CD4-positive, alpha-beta memory T cell (primary cell): ENCODE results near the gene GNA15. TPM values are rescaled to one million over a fixed set of nuclear protein-coding genes. Genes with fewer than 3 reads are reported as not detected.
A peak's percentile ranks its signal among the peaks of the same experiment; 100 is the strongest.

ENCODE experiments used
- CTCF ChIA-PET: fragments of 350-600 bp; sonication (Branson Sonifier 250); formaldehyde crosslinking; loops from one replicate; lab custom pipeline; 2021; ENCODE audit warnings: inconsistent platforms; ENCODE audit not compliant: partially characterized antibody; lab: Charles Lee
- POLR2A ChIA-PET: fragments of 350-600 bp; sonication (Branson Sonifier 250); formaldehyde crosslinking; loops from one replicate; lab custom pipeline; 2021; ENCODE audit not compliant: partially characterized antibody; lab: Charles Lee
- DNase-seq, 5 donors: peaks; one replicate each; pipeline versions ENCODE4 v3.0.0 to v3.0.0-alpha.2; 2020 to 2022; ENCODE audit warnings: mixed read lengths in 1 of 5
- H3K27ac ChIP-seq: one replicate; pipeline ENCODE4 v1.7.0; 2013; ENCODE audit warnings: low read depth, low read length
- H3K27me3 ChIP-seq: 2 replicates; pipeline ENCODE4 v1.7.0; 2013; ENCODE audit warnings: mild to moderate bottlenecking, low read length, moderate library complexity; ENCODE audit not compliant: insufficient read depth
- H3K36me3 ChIP-seq: 2 replicates; pipeline ENCODE4 v1.7.0; 2013; ENCODE audit warnings: mild to moderate bottlenecking, low read length, moderate library complexity; ENCODE audit not compliant: insufficient read depth
- H3K4me1 ChIP-seq: 2 replicates; pipeline ENCODE4 v1.7.0; 2013; ENCODE audit warnings: mild to moderate bottlenecking, low read length, moderate library complexity; ENCODE audit not compliant: insufficient read depth
- H3K4me3 ChIP-seq, 2 donors: one replicate each; pipeline ENCODE4 v1.7.0; 2013; ENCODE audit warnings: low read length in 2 of 2, mild to moderate bottlenecking in 1 of 2
- H3K9me3 ChIP-seq, 2 donors: one replicate each; pipeline ENCODE4 v1.7.0; 2013; ENCODE audit warnings: low read length in 2 of 2, control low read depth in 1 of 2; ENCODE audit not compliant: control insufficient read depth in 1 of 2
- H3K27ac Mint-ChIP-seq, 7 donors: one replicate each; pipeline ENCODE4 v1.8.0; 2020 to 2021; ENCODE audit warnings: mixed read lengths in 7 of 7, mild to moderate bottlenecking in 6 of 7, inconsistent platforms in 3 of 7, moderate library complexity in 3 of 7
- H3K27me3 Mint-ChIP-seq, 2 donors: one replicate each; pipeline ENCODE4 v1.8.0; 2020 to 2021; ENCODE audit warnings: mixed read lengths in 2 of 2
- H3K36me3 Mint-ChIP-seq, 2 donors: one replicate each; pipeline ENCODE4 v1.8.0; 2020 to 2021; ENCODE audit warnings: mixed read lengths in 2 of 2, inconsistent platforms in 1 of 2, mild to moderate bottlenecking in 1 of 2
- H3K4me1 Mint-ChIP-seq, 4 donors: one replicate each; pipeline ENCODE4 v1.8.0; 2020 to 2021; ENCODE audit warnings: mixed read lengths in 4 of 4, mild to moderate bottlenecking in 1 of 4
- H3K4me3 Mint-ChIP-seq, 8 donors: one replicate each; pipeline ENCODE4 v1.8.0; 2020 to 2021; ENCODE audit warnings: mixed read lengths in 8 of 8, mild to moderate bottlenecking in 7 of 8, moderate library complexity in 6 of 8, inconsistent platforms in 3 of 8
- H3K9me3 Mint-ChIP-seq, 8 donors: one replicate each; pipeline ENCODE4 v1.8.0; 2020 to 2021; ENCODE audit warnings: mixed read lengths in 8 of 8, mild to moderate bottlenecking in 5 of 8, inconsistent platforms in 3 of 8, moderate library complexity in 1 of 8
- intact Hi-C: fragments of 100-400 bp; cut with micrococcal nuclease; formaldehyde crosslinking; loops from one replicate; pipeline ENCODE4 v1.15.1; 2023
- polyA plus RNA-seq, 2 donors: library from polyadenylated mRNA; unstranded; fragments of 300-500 nt; fragmentation: Illumina TruSeq; gene quantifications; one replicate each; pipeline ENCODE4 v1.2.3, GENCODE V29; 2021
- total RNA-seq, 2 experiments: library from RNA; stranded (reverse); gene quantifications; one replicate each; pipeline ENCODE4 v1.2.3, GENCODE V29; 2021

Gene GNA15
- total and polyA plus RNA-seq, 4 experiments from 2014 or later, result 2.5 to 4.8 (median 3.5) TPM

DNA sequence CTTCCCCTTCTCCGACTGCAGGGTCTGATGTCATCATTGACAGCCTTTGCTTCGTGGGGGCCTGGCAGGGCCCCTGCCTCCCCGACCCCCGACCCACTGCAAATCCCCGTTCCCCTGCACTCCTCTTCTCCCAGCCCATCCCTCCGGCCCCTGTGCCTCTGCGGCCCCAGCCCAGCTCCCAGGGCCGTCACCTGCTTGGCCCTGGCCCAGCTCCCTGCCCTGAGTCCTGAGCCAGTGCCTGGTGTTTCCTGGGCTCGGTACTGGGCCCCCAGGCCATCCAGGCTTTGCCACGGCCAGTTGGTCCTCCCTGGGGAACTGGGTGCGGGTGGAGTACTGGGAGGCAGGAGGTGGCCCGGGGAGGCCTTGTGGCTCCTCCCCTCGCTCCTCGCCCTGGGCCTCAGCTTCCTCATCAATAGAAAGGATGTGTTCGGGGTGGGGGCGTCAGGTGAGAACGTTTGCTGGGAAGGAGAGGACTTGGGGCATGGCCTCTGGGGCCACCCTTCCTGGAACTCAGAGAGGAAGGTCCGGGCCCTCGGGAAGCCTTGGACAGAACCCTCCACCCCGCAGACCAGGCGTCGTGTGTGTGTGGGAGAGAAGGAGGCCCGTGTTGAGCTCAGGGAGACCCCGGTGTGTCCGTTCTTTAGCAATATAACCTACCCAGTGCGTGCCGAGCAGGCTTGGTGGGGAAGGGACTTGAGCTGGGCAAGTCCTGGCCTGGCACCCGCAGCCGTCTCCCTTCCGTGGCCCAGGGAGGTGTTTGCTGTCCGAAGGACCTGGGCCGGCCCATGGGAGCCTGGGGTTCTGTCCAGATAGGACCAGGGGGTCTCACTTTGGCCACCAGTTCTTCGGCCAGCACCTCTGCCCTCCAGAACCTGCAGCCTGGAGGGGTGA is 72.7 kb downstream of the GNA15 start:
- intact Hi-C loops, result no loop called here
- ChIA-PET POLR2A (no interaction called here), CTCF (interaction anchor here (1.3 kb wide), 1 partner anchor 133 kb away, joined by 3 read pairs; no protein-coding TSS in a partner anchor)
- Mint-ChIP-seq H3K4me1 (peaks cover 0 to 10% (median 4%) of the 10 kb centered on the region in 4 donors), H3K27me3 (no peaks in the 10 kb centered on the region), H3K4me3 (no peak overlapping the region), H3K27ac (no peak overlapping the region), H3K36me3 (peaks cover 0 to 15% of the 10 kb centered on the region in 2 donors), H3K9me3 (no peaks in the 10 kb centered on the region)
- no peak for DNase-seq
- no peaks in the 10 kb centered on the region for H3K27me3 ChIP-seq
- H3K27ac ChIP-seq, result no peak overlapping the region
- no peaks in the 10 kb centered on the region for H3K4me1 ChIP-seq
- no peaks in the 10 kb centered on the region for H3K9me3 ChIP-seq
- peaks cover 5% of the 10 kb centered on the region for H3K36me3 ChIP-seq
- no peak overlapping the region for H3K4me3 ChIP-seq

DNA sequence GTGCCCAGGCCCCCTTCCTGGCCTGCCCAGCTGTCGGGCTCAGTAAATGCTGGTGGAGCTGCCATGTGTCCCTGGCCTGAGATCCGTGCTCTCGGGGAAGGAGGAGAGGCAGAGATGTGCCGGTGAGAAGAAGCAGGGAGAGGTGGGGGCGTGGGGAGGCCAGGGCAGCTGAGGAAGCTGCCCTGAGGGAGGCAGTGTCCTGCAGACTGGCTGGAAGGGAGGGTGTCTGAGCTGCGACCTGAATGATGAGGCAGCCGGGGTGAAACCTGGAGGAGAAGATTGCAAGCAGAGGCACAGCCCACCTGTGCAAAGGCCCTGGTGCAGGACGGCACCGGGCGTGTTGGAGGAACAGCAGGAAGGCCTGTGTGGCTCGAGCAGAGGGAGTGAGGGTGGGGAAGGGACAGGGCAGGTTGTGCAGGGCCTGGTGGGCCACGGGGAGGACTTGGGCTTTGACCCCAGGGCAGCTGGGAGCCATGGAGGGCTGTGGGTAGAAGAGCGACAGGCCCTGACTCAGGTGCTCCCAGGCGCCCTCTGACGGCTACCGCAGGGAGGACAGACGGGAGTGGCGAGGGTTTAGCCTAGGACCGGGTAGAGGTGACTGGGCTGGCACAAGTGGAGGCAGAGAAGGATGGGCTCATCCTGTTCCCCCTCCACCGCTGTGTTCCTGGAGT is 74.6 kb downstream of the GNA15 start:
- Mint-ChIP-seq H3K9me3 (no peaks in the 10 kb centered on the region), H3K4me3 (no peak overlapping the region), H3K27ac (peak overlapping the region in 4 of 7 donors; percentile 16 to 84 (median 30)), H3K27me3 (no peaks in the 10 kb centered on the region), H3K4me1 (peaks cover 0 to 10% (median 4%) of the 10 kb centered on the region in 4 donors), H3K36me3 (peaks cover 0 to 12% of the 10 kb centered on the region in 2 donors)
- CTCF ChIA-PET, result interaction anchor here (0.9 to 1.9 kb wide), 5 partner anchors 9 to 248 kb away, joined by 3 to 7 read pairs (median 3); no protein-coding TSS in a partner anchor
- Histone ChIP-seq H3K4me1 (no peaks in the 10 kb centered on the region), H3K27ac (no peak overlapping the region), H3K36me3 (peaks cover 5% of the 10 kb centered on the region), H3K9me3 (no peaks in the 10 kb centered on the region), H3K27me3 (no peaks in the 10 kb centered on the region), H3K4me3 (no peak overlapping the region)
- DNase-seq, result peak; percentile 56 to 67 (median 58)
- intact Hi-C loops, result loop anchor here (1.0 kb wide), 2 partner anchors 81 to 248 kb away; no protein-coding TSS in a partner anchor
- POLR2A ChIA-PET, result interaction anchor here (0.6 to 2.1 kb wide), 5 partner anchors 24 to 259 kb away, joined by 3 to 6 read pairs (median 3); partner anchors contain the start of gene NCLN

DNA sequence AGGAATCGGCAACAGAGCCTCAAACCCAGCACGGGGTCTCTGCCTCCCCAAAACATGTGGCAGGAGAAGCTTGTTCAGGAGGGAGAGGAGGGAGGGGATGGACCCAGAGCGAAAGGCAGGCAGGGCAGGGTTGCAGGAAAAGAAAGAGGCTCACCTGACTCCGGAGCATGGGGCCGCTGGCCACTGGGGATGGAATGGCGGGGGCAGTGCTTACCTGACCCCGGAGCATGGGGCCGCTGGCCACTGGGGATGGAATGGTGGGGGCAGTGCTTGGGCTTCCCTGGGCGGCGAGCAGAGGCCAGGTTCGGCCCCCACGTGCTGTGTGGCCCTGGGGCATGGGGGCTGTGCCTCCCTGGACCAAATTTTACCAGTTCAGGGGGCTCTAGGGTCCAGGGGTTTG is 75.4 kb downstream of the GNA15 start:
- Mint-ChIP-seq H3K27me3 (no peaks in the 10 kb centered on the region), H3K36me3 (peaks cover 0 to 11% of the 10 kb centered on the region in 2 donors), H3K9me3 (no peaks in the 10 kb centered on the region), H3K4me1 (peaks cover 0 to 10% (median 4%) of the 10 kb centered on the region in 4 donors), H3K27ac (peak overlapping the region in 1 of 7 donors; percentile 16), H3K4me3 (no peak overlapping the region)
- intact Hi-C loops, result no loop called here
- Histone ChIP-seq H3K36me3 (peaks cover 5% of the 10 kb centered on the region), H3K4me1 (no peaks in the 10 kb centered on the region), H3K4me3 (no peak overlapping the region), H3K27ac (no peak overlapping the region), H3K9me3 (no peaks in the 10 kb centered on the region), H3K27me3 (no peaks in the 10 kb centered on the region)
- no peak for DNase-seq
- CTCF ChIA-PET, result interaction anchor here (1.0 to 1.9 kb wide), 4 partner anchors 19 to 260 kb away, joined by 3 to 7 read pairs (median 3); no protein-coding TSS in a partner anchor
- POLR2A ChIA-PET, result interaction anchor here (1.4 to 2.1 kb wide), 3 partner anchors 25 to 260 kb away, joined by 3 to 6 read pairs (median 4); partner anchors contain the start of gene NCLN

DNA sequence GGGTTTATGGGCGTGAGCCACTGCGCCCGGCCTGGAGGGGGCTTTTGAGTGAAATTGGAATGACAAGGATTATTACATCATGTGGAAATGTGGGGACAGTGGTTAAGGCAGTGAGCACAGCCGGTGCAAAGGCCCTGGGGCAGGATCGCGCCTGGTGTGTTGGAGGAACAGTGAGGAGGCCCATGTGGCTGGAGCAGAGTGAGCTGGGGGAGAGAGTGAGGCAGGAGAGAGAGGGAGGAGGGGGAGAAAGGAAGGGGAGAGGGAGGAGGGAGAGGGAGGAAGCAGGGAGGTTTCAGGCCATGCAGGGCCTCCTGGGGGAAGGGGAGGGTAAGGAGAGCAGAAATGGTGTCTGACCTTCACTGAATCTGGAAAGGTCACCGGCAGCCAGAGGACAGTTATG is 77.3 kb downstream of the GNA15 start:
- H3K27ac Mint-ChIP-seq, result no peak overlapping the region
- intact Hi-C loops, result no loop called here
- Histone ChIP-seq H3K27me3 (no peaks in the 10 kb centered on the region), H3K4me3 (no peak overlapping the region), H3K4me1 (no peaks in the 10 kb centered on the region), H3K9me3 (no peaks in the 10 kb centered on the region), H3K36me3 (no peaks in the 10 kb centered on the region), H3K27ac (no peak overlapping the region)
- H3K27me3 Mint-ChIP-seq, result no peaks in the 10 kb centered on the region
- H3K9me3 Mint-ChIP-seq, result peaks cover 0 to 4% (median 0%) of the 10 kb centered on the region in 8 donors
- ChIA-PET CTCF (no interaction called here), POLR2A (no interaction called here)
- DNase-seq, result no peak
- H3K36me3 Mint-ChIP-seq, result peaks cover 0 to 5% of the 10 kb centered on the region in 2 donors
- no peak overlapping the region for H3K4me3 Mint-ChIP-seq
- peaks cover 0 to 10% (median 4%) of the 10 kb centered on the region in 4 donors for H3K4me1 Mint-ChIP-seq

Other genes starting within 250 kb of the GNA15 start
- gene ZNF57, start 235.1 kb upstream of the GNA15 start, total RNA-seq, result 1 to 10 TPM; 4.2 to 4.7 TPM
- gene ZNF57, start 235.1 kb upstream of the GNA15 start, polyA plus RNA-seq, result 1 to 10 TPM; 2.1 to 4.1 TPM
- 1 to 10 TPM; 5.8 to 6.4 TPM for gene ZNF77, start 191.1 kb upstream of the GNA15 start, total RNA-seq
- gene ZNF77, start 191.1 kb upstream of the GNA15 start, polyA plus RNA-seq, result 1 to 10 TPM in 1 of 2 donors, under 1 TPM in 1; 0.21 to 2.4 TPM
- not detected for gene TLE6, start 158.5 kb upstream of the GNA15 start, total RNA-seq
- not detected for gene TLE6, start 158.5 kb upstream of the GNA15 start, polyA plus RNA-seq
- 10 to 100 TPM; 20.9 to 23.1 TPM for gene TLE2, start 106.8 kb upstream of the GNA15 start, total RNA-seq
- 1 to 10 TPM; 5.5 to 7.0 TPM for gene TLE2, start 106.8 kb upstream of the GNA15 start, polyA plus RNA-seq
- gene TLE5, start 73.5 kb upstream of the GNA15 start, total RNA-seq, result 100 to 1,000 TPM; 876 to 900 TPM
- 100 to 1,000 TPM; 572 to 943 TPM for gene TLE5, start 73.5 kb upstream of the GNA15 start, polyA plus RNA-seq
- gene GNA11, start 41.7 kb upstream of the GNA15 start, total RNA-seq, result 1 to 10 TPM; 3.5 to 3.9 TPM
- gene GNA11, start 41.7 kb upstream of the GNA15 start, polyA plus RNA-seq, result under 1 TPM; 0.09 to 0.39 TPM
- 100 to 1,000 TPM; 231 to 235 TPM for gene S1PR4, start 42.7 kb downstream of the GNA15 start, total RNA-seq
- 100 to 1,000 TPM; 448 to 503 TPM for gene S1PR4, start 42.7 kb downstream of the GNA15 start, polyA plus RNA-seq
- 10 to 100 TPM; 53.0 to 59.3 TPM for gene NCLN, start 49.9 kb downstream of the GNA15 start, total RNA-seq
- gene NCLN, start 49.9 kb downstream of the GNA15 start, polyA plus RNA-seq, result 10 to 100 TPM; 25.1 to 45.6 TPM
- under 1 TPM; 0.44 to 0.64 TPM for gene CELF5, start 88.6 kb downstream of the GNA15 start, total RNA-seq
- gene CELF5, start 88.6 kb downstream of the GNA15 start, polyA plus RNA-seq, result under 1 TPM in 1 of 2 donors, not detected in 1; 0.32 TPM
- gene NFIC, start 230.6 kb downstream of the GNA15 start, total RNA-seq, result 10 to 100 TPM; 30.3 to 30.9 TPM
- gene NFIC, start 230.6 kb downstream of the GNA15 start, polyA plus RNA-seq, result 10 to 100 TPM in 1 of 2 donors, 1 to 10 TPM in 1; 1.9 to 18.9 TPM